ENCODE measurements around the gene FAM120AOS.

FAM120AOS gene

GRCh38 chr9:93460689-93461413 lies 7.5 kb upstream of the FAM120AOS start:
- no peaks in the 10 kb centered on the region for H3K27me3 ChIP-seq (ENCODE audit: control insufficient read depth in 1 of 2, insufficient read depth in 2 of 2, low read length in 2 of 2)
- H3K9me3 ChIP-seq (ENCODE audit: control insufficient read depth in 1 of 2, low read length in 2 of 2): no peaks in the 10 kb centered on the region
- H3K9ac ChIP-seq (ENCODE audit: low read depth in 1 of 2, low read length in 2 of 2): no peak overlapping the region
- peaks cover 56 to 69% of the 10 kb centered on the region in 2 donors for H3K4me1 ChIP-seq (ENCODE audit: control insufficient read depth in 1 of 2, insufficient read depth in 2 of 2, low read length in 2 of 2)
- no peak overlapping the region for H3K27ac ChIP-seq (ENCODE audit: low read depth, low read length)
- H3K4me3 ChIP-seq (ENCODE audit: low read depth in 1 of 2, low read length in 2 of 2): no peak overlapping the region
- H3K36me3 ChIP-seq (ENCODE audit: control insufficient read depth in 1 of 2, insufficient read depth in 2 of 2, low read length in 2 of 2): no peaks in the 10 kb centered on the region

DNA sequence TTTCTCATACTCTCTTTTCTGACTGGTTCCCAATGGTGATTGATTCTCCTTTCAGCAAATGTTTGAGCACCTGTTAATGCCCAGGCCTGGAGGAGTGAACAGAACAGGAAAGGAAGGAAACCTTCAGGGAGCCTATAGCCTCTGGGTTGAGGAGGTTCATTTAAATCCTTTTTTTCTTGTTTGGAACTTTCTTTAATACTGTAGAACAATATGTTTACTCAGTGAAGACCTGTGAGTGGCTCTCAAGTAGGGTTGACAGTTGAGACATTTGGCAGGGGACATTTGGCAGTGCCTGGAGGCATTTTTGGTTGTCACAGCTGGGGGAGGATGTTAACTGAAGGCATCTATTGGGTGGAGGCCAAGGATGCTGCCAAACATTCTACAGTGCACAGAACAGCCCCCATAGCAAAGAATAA lies 6.1 kb upstream of the FAM120AOS start:
- no peaks in the 10 kb centered on the region for H3K27me3 ChIP-seq (ENCODE audit: control insufficient read depth in 1 of 2, insufficient read depth in 2 of 2, low read length in 2 of 2)
- no peak overlapping the region for H3K9ac ChIP-seq (ENCODE audit: low read depth in 1 of 2, low read length in 2 of 2)
- no peaks in the 10 kb centered on the region for H3K9me3 ChIP-seq (ENCODE audit: control insufficient read depth in 1 of 2, low read length in 2 of 2)
- H3K4me1 ChIP-seq (ENCODE audit: control insufficient read depth in 1 of 2, insufficient read depth in 2 of 2, low read length in 2 of 2): peaks cover 56 to 68% of the 10 kb centered on the region in 2 donors
- H3K27ac ChIP-seq (ENCODE audit: low read depth, low read length): no peak overlapping the region
- peaks cover 0 to 5% of the 10 kb centered on the region in 2 donors for H3K36me3 ChIP-seq (ENCODE audit: control insufficient read depth in 1 of 2, insufficient read depth in 2 of 2, low read length in 2 of 2)
- no peak overlapping the region for H3K4me3 ChIP-seq (ENCODE audit: low read depth in 1 of 2, low read length in 2 of 2)

DNA sequence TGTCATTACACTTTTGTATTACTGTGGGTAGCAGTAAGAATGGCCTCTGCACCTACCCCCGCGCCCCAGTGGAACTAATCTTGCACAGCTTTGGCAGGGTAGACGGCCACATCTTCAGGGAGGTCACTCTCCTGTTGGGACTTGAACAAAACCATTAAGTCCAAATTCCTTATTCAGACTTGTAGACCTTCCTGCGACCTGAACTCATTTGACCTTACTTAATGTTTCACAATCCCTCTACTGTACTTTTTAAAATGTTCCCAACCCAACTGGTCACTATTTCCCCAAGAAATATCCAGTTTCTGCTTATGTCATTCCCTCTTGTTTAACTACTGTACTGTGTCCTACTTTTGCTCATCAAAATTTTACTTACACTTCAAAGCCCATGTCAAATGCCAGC lies 5.3 kb upstream of the FAM120AOS start:
- Histone ChIP-seq H3K36me3 (ENCODE audit: control insufficient read depth in 1 of 2, insufficient read depth in 2 of 2, low read length in 2 of 2) (peaks cover 0 to 5% of the 10 kb centered on the region in 2 donors), H3K9me3 (ENCODE audit: control insufficient read depth in 1 of 2, low read length in 2 of 2) (no peaks in the 10 kb centered on the region), H3K27ac (ENCODE audit: low read depth, low read length) (no peak overlapping the region), H3K9ac (ENCODE audit: low read depth in 1 of 2, low read length in 2 of 2) (no peak overlapping the region), H3K27me3 (ENCODE audit: control insufficient read depth in 1 of 2, insufficient read depth in 2 of 2, low read length in 2 of 2) (no peaks in the 10 kb centered on the region), H3K4me3 (ENCODE audit: low read depth in 1 of 2, low read length in 2 of 2) (no peak overlapping the region), H3K4me1 (ENCODE audit: control insufficient read depth in 1 of 2, insufficient read depth in 2 of 2, low read length in 2 of 2) (peaks cover 56 to 66% of the 10 kb centered on the region in 2 donors)

- H3K9me3 ChIP-seq (ENCODE audit: control insufficient read depth in 1 of 2, low read length in 2 of 2): no peaks in the 10 kb centered on the region
- peak overlapping the region in 1 of 2 donors; percentile 22 for H3K9ac ChIP-seq (ENCODE audit: low read depth in 1 of 2, low read length in 2 of 2)
- peaks cover 0 to 5% of the 10 kb centered on the region in 2 donors for H3K36me3 ChIP-seq (ENCODE audit: control insufficient read depth in 1 of 2, insufficient read depth in 2 of 2, low read length in 2 of 2)
- H3K27ac ChIP-seq (ENCODE audit: low read depth, low read length): peak overlapping the region; percentile 13
- H3K27me3 ChIP-seq (ENCODE audit: control insufficient read depth in 1 of 2, insufficient read depth in 2 of 2, low read length in 2 of 2): no peaks in the 10 kb centered on the region
- peaks cover 52 to 60% of the 10 kb centered on the region in 2 donors for H3K4me1 ChIP-seq (ENCODE audit: control insufficient read depth in 1 of 2, insufficient read depth in 2 of 2, low read length in 2 of 2)
- peak overlapping the region in 1 of 2 donors; percentile 11 for H3K4me3 ChIP-seq (ENCODE audit: low read depth in 1 of 2, low read length in 2 of 2)
Observed at GRCh38 chr9:93457006-93457405, 3.6 kb upstream of the FAM120AOS start.

DNA sequence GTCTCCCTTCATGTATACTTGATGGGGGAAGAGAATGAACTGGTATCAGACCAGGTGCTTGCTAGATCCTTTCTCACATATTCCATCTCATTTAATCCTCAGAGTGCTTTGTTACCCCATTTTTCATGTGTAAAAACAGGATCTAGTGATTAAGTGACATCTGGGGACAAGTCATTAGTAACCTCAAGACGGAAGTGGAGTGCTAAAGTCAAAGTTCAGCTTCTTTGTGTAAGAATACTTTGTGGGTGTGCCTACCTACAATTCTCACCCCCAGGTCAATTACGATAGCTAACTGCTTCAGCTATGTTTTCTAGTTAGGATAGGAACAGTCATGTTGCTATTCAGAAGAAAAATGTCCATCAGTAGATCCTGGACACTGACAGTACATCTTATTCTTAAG lies 3.1 kb upstream of the FAM120AOS start:
- Histone ChIP-seq H3K4me3 (ENCODE audit: low read depth in 1 of 2, low read length in 2 of 2) (peak overlapping the region; percentile 11 to 42), H3K4me1 (ENCODE audit: control insufficient read depth in 1 of 2, insufficient read depth in 2 of 2, low read length in 2 of 2) (peaks cover 50 to 60% of the 10 kb centered on the region in 2 donors), H3K27ac (ENCODE audit: low read depth, low read length) (peak overlapping the region; percentile 35), H3K36me3 (ENCODE audit: control insufficient read depth in 1 of 2, insufficient read depth in 2 of 2, low read length in 2 of 2) (peaks cover 0 to 5% of the 10 kb centered on the region in 2 donors), H3K9me3 (ENCODE audit: control insufficient read depth in 1 of 2, low read length in 2 of 2) (no peaks in the 10 kb centered on the region), H3K9ac (ENCODE audit: low read depth in 1 of 2, low read length in 2 of 2) (peak overlapping the region; percentile 22 to 40), H3K27me3 (ENCODE audit: control insufficient read depth in 1 of 2, insufficient read depth in 2 of 2, low read length in 2 of 2) (no peaks in the 10 kb centered on the region)

- Histone ChIP-seq H3K4me3 (ENCODE audit: low read depth in 1 of 2, low read length in 2 of 2) (peak overlapping the region in 1 of 2 donors; percentile 42), H3K27ac (ENCODE audit: low read depth, low read length) (peak overlapping the region; percentile 35), H3K4me1 (ENCODE audit: control insufficient read depth in 1 of 2, insufficient read depth in 2 of 2, low read length in 2 of 2) (peaks cover 50 to 60% of the 10 kb centered on the region in 2 donors), H3K9ac (ENCODE audit: low read depth in 1 of 2, low read length in 2 of 2) (peak overlapping the region; percentile 22 to 40), H3K9me3 (ENCODE audit: control insufficient read depth in 1 of 2, low read length in 2 of 2) (no peaks in the 10 kb centered on the region), H3K36me3 (ENCODE audit: control insufficient read depth in 1 of 2, insufficient read depth in 2 of 2, low read length in 2 of 2) (peaks cover 0 to 5% of the 10 kb centered on the region in 2 donors), H3K27me3 (ENCODE audit: control insufficient read depth in 1 of 2, insufficient read depth in 2 of 2, low read length in 2 of 2) (no peaks in the 10 kb centered on the region)
Observed at GRCh38 chr9:93456022-93456421, 2.6 kb upstream of the FAM120AOS start.

DNA sequence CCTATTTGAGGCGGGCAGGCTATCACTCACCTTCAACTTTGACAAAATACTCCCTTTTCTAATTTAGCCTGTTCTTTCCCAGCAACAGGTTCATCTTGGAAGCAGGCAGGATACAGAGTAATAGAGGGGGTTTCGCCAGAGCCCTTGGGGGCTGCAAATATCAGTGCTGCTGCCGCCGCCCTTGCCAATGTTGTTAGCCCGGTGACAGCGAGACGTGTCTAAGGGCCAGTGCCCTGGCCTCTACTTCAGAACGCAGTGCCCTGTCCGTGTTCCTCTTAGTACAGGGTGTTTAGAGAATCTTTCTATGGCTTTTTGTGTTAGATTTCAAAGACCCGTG lies 703 bp downstream of the FAM120AOS start:
- no peaks in the 10 kb centered on the region for H3K27me3 ChIP-seq (ENCODE audit: control insufficient read depth in 1 of 2, insufficient read depth in 2 of 2, low read length in 2 of 2)
- H3K9ac ChIP-seq (ENCODE audit: low read depth in 1 of 2, low read length in 2 of 2): peak overlapping the region; percentile 80 to 97
- peaks cover 41 to 45% of the 10 kb centered on the region in 2 donors for H3K4me1 ChIP-seq (ENCODE audit: control insufficient read depth in 1 of 2, insufficient read depth in 2 of 2, low read length in 2 of 2)
- H3K27ac ChIP-seq (ENCODE audit: low read depth, low read length): peak overlapping the region; percentile 91
- no peaks in the 10 kb centered on the region for H3K9me3 ChIP-seq (ENCODE audit: control insufficient read depth in 1 of 2, low read length in 2 of 2)
- H3K36me3 ChIP-seq (ENCODE audit: control insufficient read depth in 1 of 2, insufficient read depth in 2 of 2, low read length in 2 of 2): peaks cover 2 to 12% of the 10 kb centered on the region in 2 donors
- H3K4me3 ChIP-seq (ENCODE audit: low read depth in 1 of 2, low read length in 2 of 2): peak overlapping the region; percentile 87 to 90

- H3K27me3 ChIP-seq (ENCODE audit: control insufficient read depth in 1 of 2, insufficient read depth in 2 of 2, low read length in 2 of 2): no peaks in the 10 kb centered on the region
- H3K27ac ChIP-seq (ENCODE audit: low read depth, low read length): peak overlapping the region; percentile 91
- H3K4me1 ChIP-seq (ENCODE audit: control insufficient read depth in 1 of 2, insufficient read depth in 2 of 2, low read length in 2 of 2): peaks cover 36 to 40% of the 10 kb centered on the region in 2 donors
- peak overlapping the region; percentile 80 to 97 for H3K9ac ChIP-seq (ENCODE audit: low read depth in 1 of 2, low read length in 2 of 2)
- peaks cover 3 to 18% of the 10 kb centered on the region in 2 donors for H3K36me3 ChIP-seq (ENCODE audit: control insufficient read depth in 1 of 2, insufficient read depth in 2 of 2, low read length in 2 of 2)
- no peaks in the 10 kb centered on the region for H3K9me3 ChIP-seq (ENCODE audit: control insufficient read depth in 1 of 2, low read length in 2 of 2)
- peak overlapping the region; percentile 87 to 90 for H3K4me3 ChIP-seq (ENCODE audit: low read depth in 1 of 2, low read length in 2 of 2)
Observed at GRCh38 chr9:93451849-93452709, 1.3 kb downstream of the FAM120AOS start.

- Histone ChIP-seq H3K9me3 (ENCODE audit: control insufficient read depth in 1 of 2, low read length in 2 of 2) (no peaks in the 10 kb centered on the region), H3K4me1 (ENCODE audit: control insufficient read depth in 1 of 2, insufficient read depth in 2 of 2, low read length in 2 of 2) (peaks cover 27 to 31% of the 10 kb centered on the region in 2 donors), H3K9ac (ENCODE audit: low read depth in 1 of 2, low read length in 2 of 2) (peak within 1 kb of the TSS; percentile 91 to 97), H3K36me3 (ENCODE audit: control insufficient read depth in 1 of 2, insufficient read depth in 2 of 2, low read length in 2 of 2) (peaks cover 10 to 25% of the 10 kb centered on the region in 2 donors), H3K4me3 (ENCODE audit: low read depth in 1 of 2, low read length in 2 of 2) (peak within 1 kb of the TSS; percentile 87 to 90), H3K27me3 (ENCODE audit: control insufficient read depth in 1 of 2, insufficient read depth in 2 of 2, low read length in 2 of 2) (no peaks in the 10 kb centered on the region), H3K27ac (ENCODE audit: low read depth, low read length) (peak within 1 kb of the TSS; percentile 91)
Observed at GRCh38 chr9:93450945-93451815, 2.2 kb downstream of the FAM120AOS start, which contains the start of gene FAM120A. TSS of gene FAM120A (plus strand) at chr9:93451685. CDS start at chr9:93451916, 231 bp downstream.

Data from duodenal mucosa (tissue), 2 donors.